HCT116 (cell line): ENCODE measurements around the gene CHCHD10. TPM values are rescaled to one million over a fixed set of nuclear protein-coding genes. Genes with fewer than 3 reads are reported as not detected.

ENCODE experiments used
- ATAC-seq: fragments of 200-7000 bp; cut with Tn5 transposase; 2 replicates; pipeline ENCODE4 v1.9.1; 2020; ENCODE audit warnings: mild to moderate bottlenecking, moderate library complexity
- BruUV-seq: library from RNA; stranded (reverse); fragments of 400-500 nt; replicated peaks from 2 replicates; lab custom pipeline; 2021; lab: Mats Ljungman, UMichigan
- CTCF ChIA-PET: fragments of 300-600 bp; sonication (Branson Sonifier 250); formaldehyde crosslinking; loops from one replicate; lab custom pipeline; 2021; ENCODE audit warnings: antibody characterized with exemption; lab: Charles Lee
- POLR2A ChIA-PET: fragments of 300-600, 350-600 bp; sonication (Branson Sonifier 250); formaldehyde crosslinking; loops from one replicate; lab custom pipeline; 2021; ENCODE audit warnings: antibody characterized with exemption; lab: Charles Lee
- RAD21 ChIA-PET, 2 experiments: fragments of 300-600 bp; sonication (Branson Sonifier 250); formaldehyde crosslinking; loops; one replicate each; lab custom pipeline; 2023; ENCODE audit warnings: low total read pairs in 2 of 2; ENCODE audit not compliant: uncharacterized antibody in 2 of 2, unreplicated experiment in 2 of 2, low non-redundant PET in 1 of 2; lab: Charles Lee
- DNase-seq: peaks from one replicate; pipeline ENCODE4 v3.0.0-alpha.2; 2010; ENCODE audit warnings: low read depth, low spot score
- H2AFZ ChIP-seq: fragments of 200-600 bp; shearing (Covaris generic), sonication (generic); 2 replicates; pipeline ENCODE4 v1.6.1; 2017; ENCODE audit warnings: low read depth, mixed run types, mixed read lengths, antibody characterized with exemption, low read length; ENCODE audit not compliant: poor library complexity, severe bottlenecking
- H3K27ac ChIP-seq: 2 replicates; pipeline ENCODE4 v1.5.1; 2012; ENCODE audit warnings: low read depth, low read length
- H3K27me3 ChIP-seq: fragments of 200-600 bp; sonication (generic); 2 replicates; pipeline ENCODE4 v1.6.1; 2016; ENCODE audit warnings: mixed run types, low read length, mixed read lengths; ENCODE audit not compliant: insufficient read depth
- H3K36me3 ChIP-seq, 2 experiments: fragments of 200-500 bp in 1 of 2; fragments of 200-600 bp in 1 of 2; sonication (Bioruptor generic) in 1 of 2; sonication (generic) in 1 of 2; 2 replicates each; pipeline versions ENCODE4 v1.5.1 to v1.6.1; 2014 to 2016; ENCODE audit warnings: low read length in 2 of 2, inconsistent platforms in 1 of 2, mixed read lengths in 1 of 2, mixed run types in 1 of 2; ENCODE audit not compliant: insufficient read depth in 2 of 2, control insufficient read depth in 1 of 2
- H3K4me1 ChIP-seq, 2 experiments: fragments of 200-600 bp in 1 of 2; sonication (generic) in 1 of 2; 2 replicates each; pipeline versions ENCODE4 v1.5.1 to v1.6.1; 2012 to 2017; ENCODE audit warnings: low read length in 2 of 2, inconsistent platforms in 1 of 2, mild to moderate bottlenecking in 1 of 2, mixed read lengths in 1 of 2, mixed run types in 1 of 2, moderate library complexity in 1 of 2; ENCODE audit not compliant: insufficient read depth in 2 of 2, control insufficient read depth in 1 of 2
- H3K4me2 ChIP-seq: fragments of 200-600 bp; sonication (generic); 2 replicates; pipeline ENCODE4 v1.6.1; 2017; ENCODE audit warnings: mixed run types, low read length, mixed read lengths
- H3K4me3 ChIP-seq, 2 experiments: fragments of 200-600 bp in 1 of 2; sonication (generic) in 1 of 2; replicated peaks in 1 of 2; 2 replicates each; pipeline ENCODE4 v1.5.1; 2011 to 2016; ENCODE audit warnings: low read length in 2 of 2, control low read depth in 1 of 2, low read depth in 1 of 2, mild to moderate bottlenecking in 1 of 2, mixed read lengths in 1 of 2, mixed run types in 1 of 2
- H3K79me2 ChIP-seq: fragments of 200-600 bp; sonication (generic); 2 replicates; pipeline ENCODE4 v1.6.1; 2017; ENCODE audit warnings: mild to moderate bottlenecking, mixed run types, low read length, moderate library complexity, mixed read lengths; ENCODE audit not compliant: insufficient read depth
- H3K9ac ChIP-seq: fragments of 200-600 bp; sonication (generic); 2 replicates; pipeline ENCODE4 v1.6.1; 2016; ENCODE audit warnings: low read length, mixed read lengths
- H3K9me2 ChIP-seq: fragments of 200-600 bp; sonication (generic), shearing (Covaris generic); 2 replicates; pipeline ENCODE4 v1.6.1; 2017; ENCODE audit warnings: mixed run types, mild to moderate bottlenecking, moderate library complexity; ENCODE audit not compliant: insufficient read depth
- H3K9me3 ChIP-seq, 2 experiments: fragments of 200-500 bp in 1 of 2; fragments of 200-600 bp in 1 of 2; sonication (Bioruptor generic) in 1 of 2; sonication (generic) in 1 of 2; 2 replicates each; pipeline ENCODE4 v1.6.1; 2014 to 2017; ENCODE audit warnings: low read length in 2 of 2, mixed read lengths in 2 of 2, inconsistent platforms in 1 of 2, low read depth in 1 of 2, mild to moderate bottlenecking in 1 of 2, mixed run types in 1 of 2, moderate library complexity in 1 of 2; ENCODE audit not compliant: control insufficient read depth in 1 of 2, insufficient read depth in 1 of 2
- H4K20me1 ChIP-seq: fragments of 200-600 bp; sonication (generic), shearing (Covaris generic); 2 replicates; pipeline ENCODE4 v1.6.1; 2017; ENCODE audit warnings: mixed run types, mild to moderate bottlenecking, moderate library complexity; ENCODE audit not compliant: insufficient read depth
- ATF3 ChIP-seq: IDR thresholded peaks from 2 replicates; pipeline ENCODE4 v1.6.1; 2012
- EGR1 ChIP-seq: IDR thresholded peaks from 2 replicates; pipeline ENCODE4 v1.6.1; 2012; ENCODE audit warnings: low read depth
- FOSL1 ChIP-seq: IDR thresholded peaks from 2 replicates; pipeline ENCODE4 v1.6.1; 2012; ENCODE audit warnings: low read depth
- JUND ChIP-seq: IDR thresholded peaks from 2 replicates; pipeline ENCODE4 v1.6.1; 2012
- MAX ChIP-seq: IDR thresholded peaks from 2 replicates; pipeline ENCODE4 v1.6.1; 2012
- RAD21 ChIP-seq: IDR thresholded peaks from 2 replicates; pipeline ENCODE4 v1.6.1; 2012; ENCODE audit warnings: low read depth, mild to moderate bottlenecking
- REST ChIP-seq: IDR thresholded peaks from 2 replicates; pipeline ENCODE4 v1.6.1; 2012; ENCODE audit warnings: low read depth
- SIN3A ChIP-seq: IDR thresholded peaks from 2 replicates; pipeline ENCODE4 v1.6.1; 2012; ENCODE audit warnings: low read depth
- SP1 ChIP-seq: IDR thresholded peaks from 2 replicates; pipeline ENCODE4 v1.6.1; 2012; ENCODE audit warnings: low read depth
- SRF ChIP-seq: IDR thresholded peaks from 2 replicates; pipeline ENCODE4 v1.6.1; 2012; ENCODE audit warnings: low read depth
- TCF7L2 ChIP-seq: IDR thresholded peaks from 2 replicates; pipeline ENCODE4 v1.7.0; 2011; ENCODE audit warnings: borderline replicate concordance, inconsistent platforms; ENCODE audit not compliant: insufficient read depth, insufficient read length; ENCODE audit errors: extremely low read depth
- ZBTB33 ChIP-seq: IDR thresholded peaks from 2 replicates; pipeline ENCODE4 v1.6.1; 2011; ENCODE audit warnings: mild to moderate bottlenecking, low read length, moderate library complexity; ENCODE audit not compliant: insufficient replicate concordance; ENCODE audit errors: extremely low read depth
- ZNF274 ChIP-seq: fragments of 200-500 bp; sonication (Bioruptor generic); IDR thresholded peaks from 2 replicates; pipeline ENCODE4 v1.6.1; 2014; ENCODE audit warnings: mild to moderate bottlenecking, low read depth, low read length, inconsistent platforms
- intact Hi-C: fragments of 100-400 bp; cut with micrococcal nuclease; formaldehyde crosslinking; loops from 2 replicates; pipeline ENCODE4 v1.10.0; 2022
- total RNA-seq: library from RNA; stranded (reverse); gene quantifications from one replicate; pipeline ENCODE4 v1.2.1, GENCODE V29; 2021; ENCODE audit not compliant: unreplicated experiment

CHCHD10 gene
- total RNA-seq, 1 experiment from 2014 or later, result 279 TPM

GRCh38 chr22:23769321-23769965 lies 1.7 kb upstream of the CHCHD10 start (continued):
- no peak for TF ChIP-seq REST

GRCh38 chr22:23767303-23767672 lies 484 bp downstream of the CHCHD10 start:
- ChIA-PET RAD21 (interaction anchor here in 1 of 2 experiments (0.6 kb wide), 1 partner anchor 44 kb away, joined by 3 read pairs; no protein-coding TSS in a partner anchor), CTCF (interaction anchor here (1.5 kb wide), 2 partner anchors 11 to 82 kb away, joined by 7 to 8 read pairs; no protein-coding TSS in a partner anchor), POLR2A (interaction anchor here (1.1 to 2.2 kb wide), 2 partner anchors 10 to 16 kb away, joined by 3 to 6 read pairs; no protein-coding TSS in a partner anchor)
- H3K27me3 ChIP-seq, result no peaks in the 10 kb centered on the region
- H2AFZ ChIP-seq, result no peak overlapping the region
- H3K36me3 ChIP-seq, result peaks cover 9 to 20% of the 10 kb centered on the region in 2 experiments; a peak in 3 of 4 replicates
- DNase-seq, result no peak
- TF ChIP-seq ATF3 (no peak), ZNF274 (no peak), MAX (no peak), JUND (no peak), SIN3A (no peak), SP1 (no peak), SRF (no peak), ZBTB33 (no peak), RAD21 (no peak), TCF7L2 (no peak), EGR1 (no peak), FOSL1 (no peak)
- peak overlapping the region; percentile 93 for H3K9ac ChIP-seq
- peak overlapping the region; percentile 89 for H3K27ac ChIP-seq
- ATAC-seq, result peak; percentile 6; the same call in 1 of the 2 replicates
- H3K4me3 ChIP-seq, result peak overlapping the region; percentile 73 to 86
- peak overlapping the region; percentile 100 for H3K4me2 ChIP-seq
- intact Hi-C loops, result loop anchor here (2.0 to 10.0 kb wide), 3 partner anchors 80 to 224 kb away; no protein-coding TSS in a partner anchor
- no peaks in the 10 kb centered on the region for H3K9me3 ChIP-seq
- no peaks in the 10 kb centered on the region for H4K20me1 ChIP-seq
- H3K79me2 ChIP-seq, result peaks cover 35% of the 10 kb centered on the region
- peaks cover 23 to 68% of the 10 kb centered on the region in 2 experiments for H3K4me1 ChIP-seq
- H3K9me2 ChIP-seq, result no peaks in the 10 kb centered on the region
- BruUV-seq, result no TSS peak
